HG02840 (cell line): ENCODE data around the gene ANXA6.

ENCODE experiments used
- ATAC-seq: cut with Tn5 transposase; IDR thresholded peaks from one replicate; pipeline ENCODE4 v1.9.1; 2021; ENCODE audit warnings: mild to moderate bottlenecking, moderate library complexity, moderate number of reproducible peaks; ENCODE audit not compliant: unreplicated experiment, low FRiP score

ANXA6 gene

GRCh38 chr5:151051931-151052608, 105.5 kb downstream of the ANXA6 start:
- peak; percentile 7 for ATAC-seq

DNA sequence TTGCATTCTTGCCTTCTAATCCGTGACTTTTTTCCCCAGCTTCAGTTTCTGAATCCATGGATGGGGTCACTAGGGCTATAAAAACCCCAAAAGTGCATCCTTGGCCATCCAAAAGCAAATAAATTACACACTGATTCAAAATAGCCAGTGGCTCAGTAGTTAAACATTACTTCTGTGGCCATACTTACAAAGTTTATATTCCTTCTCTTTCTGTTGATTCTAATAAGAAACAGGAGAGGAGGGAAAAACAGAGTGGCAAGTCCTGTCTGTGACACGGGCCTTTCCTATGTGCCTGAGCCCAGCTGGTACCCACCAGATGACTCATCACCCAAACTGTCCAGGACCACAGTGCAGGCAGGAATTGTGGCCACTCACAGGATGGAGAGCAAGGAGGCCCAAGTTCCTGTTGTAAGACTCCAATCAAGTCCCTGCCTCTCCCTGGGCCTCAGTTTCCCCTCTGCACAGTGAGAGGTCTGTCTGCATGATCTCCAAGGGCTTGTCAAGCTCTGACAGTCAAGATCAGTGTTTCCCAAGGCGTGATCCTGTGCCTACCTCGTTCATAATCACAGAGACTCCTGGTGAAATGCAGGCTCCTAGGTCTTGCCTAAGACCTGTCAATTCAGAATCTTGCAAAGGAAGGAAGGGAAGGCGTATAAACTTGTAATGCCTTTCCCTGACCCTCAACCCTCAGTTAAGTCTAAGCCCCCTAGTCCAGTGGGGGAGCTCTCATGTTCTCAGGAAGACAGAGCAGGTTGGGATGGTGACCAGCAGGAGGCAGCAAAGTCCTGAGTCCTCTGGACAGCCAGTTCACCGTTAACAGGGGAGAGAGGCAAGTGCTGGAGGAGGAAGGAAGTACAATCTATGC, 106.3 kb downstream of the ANXA6 start:
- peak; percentile 69 for ATAC-seq
